ENCODE data around the gene OR14I1. TPM values are rescaled to one million over a fixed set of nuclear protein-coding genes. Genes with fewer than 3 reads are reported as not detected.

The OR14I1 gene
- not detected in 2 replicates for total RNA-seq (2014; rRNA removed; shearing (Covaris generic))
- total RNA-seq (2022) = not detected in 2 replicates
- Bru-seq, nascent RNA = not detected
- BruChase-seq, experiment 1, labeled RNA remaining after a 6-hour chase = not detected
- BruChase-seq, experiment 2, labeled RNA remaining after a 2-hour chase = not detected
- long read RNA-seq = 0 reads

GRCh38 chr1:248702714-248703113 lies at the start of gene OR14I1:
Gene OR14I1 (minus strand): TSS chr1:248702766.
- H3K4me2 ChIP-seq (ENCODE audit: low read length) = no peak within 1 kb of the TSS
- H3K9me3 ChIP-seq (ENCODE audit: low read length) = no peaks in the 10 kb centered on the region
- H3K4me3 ChIP-seq (ENCODE audit: low read depth, low read length, poor library complexity, severe bottlenecking) = no peak within 1 kb of the TSS
- H3K36me3 ChIP-seq (ENCODE audit: insufficient read depth, low read length) = no peaks in the 10 kb centered on the region
- DNase-seq (ENCODE audit: low spot score) = no peak
- no peak for TF ChIP-seq CTCF (conservative IDR thresholded peaks at IDR 0.05; ENCODE audit: low read length)
- no peak for TF ChIP-seq EZH2phosphoT487 (IDR thresholded peaks at IDR 0.05; ENCODE audit: borderline replicate concordance, low read depth, low read length)
- no peak within 1 kb of the TSS for H3K27ac ChIP-seq (ENCODE audit: low read depth, low read length, poor library complexity, severe bottlenecking)
- H3K9me2 ChIP-seq (ENCODE audit: insufficient read depth, low read length) = no peaks in the 10 kb centered on the region
- no TSS peak for BruUV-seq (replicated peaks)
- no peak within 1 kb of the TSS for H2AFZ ChIP-seq (ENCODE audit: low read length)
- no peaks in the 10 kb centered on the region for H3K79me2 ChIP-seq (ENCODE audit: insufficient read depth, low read depth, low read length)
- H3K4me1 ChIP-seq (ENCODE audit: insufficient read depth, low read length, poor library complexity, severe bottlenecking) = no peaks in the 10 kb centered on the region
- no peaks in the 10 kb centered on the region for H4K20me1 ChIP-seq (ENCODE audit: insufficient read depth, low read length)
- POLR2A ChIA-PET = no interaction called here
- intact Hi-C loops (cut with micrococcal nuclease; ENCODE audit: unreplicated experiment) = loop anchor here (2.0 kb wide), 1 partner anchor 104 kb away; no protein-coding TSS in a partner anchor
- CTCF ChIA-PET (ENCODE audit: unreplicated experiment) = no interaction called here

GRCh38 chr1:248751635-248752034 lies 49.1 kb upstream of the OR14I1 start:
- no peaks in the 10 kb centered on the region for H3K4me1 ChIP-seq (ENCODE audit: insufficient read depth, low read length, poor library complexity, severe bottlenecking)
- no peaks in the 10 kb centered on the region for H4K20me1 ChIP-seq (ENCODE audit: insufficient read depth, low read length)
- no peak overlapping the region; the same call in 1 of the 2 replicates for H3K4me2 ChIP-seq (ENCODE audit: low read length)
- no peaks in the 10 kb centered on the region for H3K79me2 ChIP-seq (ENCODE audit: insufficient read depth, low read depth, low read length)
- no peak overlapping the region for H2AFZ ChIP-seq (ENCODE audit: low read length)
- intact Hi-C loops (cut with micrococcal nuclease; ENCODE audit: unreplicated experiment) = no loop called here
- no peaks in the 10 kb centered on the region for H3K9me2 ChIP-seq (ENCODE audit: insufficient read depth, low read length)
- no peak overlapping the region for H3K27ac ChIP-seq (ENCODE audit: low read depth, low read length, poor library complexity, severe bottlenecking)
- no peak overlapping the region for H3K4me3 ChIP-seq (ENCODE audit: low read depth, low read length, poor library complexity, severe bottlenecking)
- no peak for TF ChIP-seq EZH2phosphoT487 (IDR thresholded peaks at IDR 0.05; ENCODE audit: borderline replicate concordance, low read depth, low read length)
- no peak for TF ChIP-seq CTCF (conservative IDR thresholded peaks at IDR 0.05; ENCODE audit: low read length)
- peaks cover 13% of the 10 kb centered on the region for H3K9me3 ChIP-seq (ENCODE audit: low read length)
- BruUV-seq (replicated peaks) = no TSS peak
- POLR2A ChIA-PET = interaction anchor here (0.6 to 1.4 kb wide), 3 partner anchors 30 to 51 kb away, joined by 3 to 5 read pairs (median 3); no protein-coding TSS in a partner anchor
- H3K36me3 ChIP-seq (ENCODE audit: insufficient read depth, low read length) = no peaks in the 10 kb centered on the region
- CTCF ChIA-PET (ENCODE audit: unreplicated experiment) = no interaction called here
- DNase-seq (ENCODE audit: low spot score) = no peak

GRCh38 chr1:248751142-248751541 lies 48.6 kb upstream of the OR14I1 start:
- no peaks in the 10 kb centered on the region for H3K4me1 ChIP-seq (ENCODE audit: insufficient read depth, low read length, poor library complexity, severe bottlenecking)
- H3K79me2 ChIP-seq (ENCODE audit: insufficient read depth, low read depth, low read length) = no peaks in the 10 kb centered on the region
- BruUV-seq (replicated peaks) = no TSS peak
- no peaks in the 10 kb centered on the region for H3K9me2 ChIP-seq (ENCODE audit: insufficient read depth, low read length)
- no peak overlapping the region; the same call in 1 of the 2 replicates for H3K4me2 ChIP-seq (ENCODE audit: low read length)
- DNase-seq (ENCODE audit: low spot score) = no peak
- no peak overlapping the region for H3K4me3 ChIP-seq (ENCODE audit: low read depth, low read length, poor library complexity, severe bottlenecking)
- POLR2A ChIA-PET = interaction anchor here (0.6 to 1.4 kb wide), 3 partner anchors 30 to 51 kb away, joined by 3 to 5 read pairs (median 3); no protein-coding TSS in a partner anchor
- intact Hi-C loops (cut with micrococcal nuclease; ENCODE audit: unreplicated experiment) = no loop called here
- TF ChIP-seq EZH2phosphoT487 (IDR thresholded peaks at IDR 0.05; ENCODE audit: borderline replicate concordance, low read depth, low read length) = no peak
- no peak for TF ChIP-seq CTCF (conservative IDR thresholded peaks at IDR 0.05; ENCODE audit: low read length)
- no peaks in the 10 kb centered on the region for H4K20me1 ChIP-seq (ENCODE audit: insufficient read depth, low read length)
- peaks cover 13% of the 10 kb centered on the region for H3K9me3 ChIP-seq (ENCODE audit: low read length)
- CTCF ChIA-PET (ENCODE audit: unreplicated experiment) = no interaction called here
- no peak overlapping the region for H2AFZ ChIP-seq (ENCODE audit: low read length)
- H3K27ac ChIP-seq (ENCODE audit: low read depth, low read length, poor library complexity, severe bottlenecking) = no peak overlapping the region
- H3K36me3 ChIP-seq (ENCODE audit: insufficient read depth, low read length) = no peaks in the 10 kb centered on the region

All from OCI-LY7 (cell line).